GM23338 (cell line): ENCODE results near the gene ROBO3. TPM values are rescaled to one million over a fixed set of nuclear protein-coding genes. Genes with fewer than 3 reads are reported as not detected.

Experiments
- ATAC-seq: fragments of 200-7000 bp; cut with Tn5 transposase; 3 replicates; pipeline ENCODE4 v1.9.1; 2020
- DNase-seq: peaks from one replicate; pipeline ENCODE4 v3.0.0-alpha.2; 2015; ENCODE audit warnings: low spot score
- H2AFZ ChIP-seq: fragments of 200-600 bp; sonication (generic); 2 replicates; pipeline ENCODE4 v1.8.0; 2016; ENCODE audit warnings: antibody characterized with exemption, mild to moderate bottlenecking, moderate library complexity
- H3F3A ChIP-seq: fragments of 200-600 bp; sonication (generic); replicated peaks from 2 replicates; pipeline ENCODE4 v1.8.0; 2017; ENCODE audit warnings: antibody characterized with exemption, mixed run types, low read depth
- H3K27ac ChIP-seq: fragments of 200-600 bp; sonication (generic); 2 replicates; pipeline ENCODE4 v1.6.1; 2016; ENCODE audit warnings: low read depth
- H3K27me3 ChIP-seq: fragments of 200-600 bp; sonication (generic); 2 replicates; pipeline ENCODE4 v1.8.0; 2016; ENCODE audit warnings: mild to moderate bottlenecking, mixed run types, moderate library complexity; ENCODE audit not compliant: insufficient read depth
- H3K36me3 ChIP-seq: fragments of 200-600 bp; sonication (generic); 2 replicates; pipeline ENCODE4 v1.8.0; 2016; ENCODE audit warnings: mild to moderate bottlenecking; ENCODE audit not compliant: insufficient read depth
- H3K4me1 ChIP-seq: fragments of 200-600 bp; sonication (generic); 2 replicates; pipeline ENCODE4 v1.8.0; 2016; ENCODE audit warnings: mild to moderate bottlenecking, moderate library complexity; ENCODE audit not compliant: insufficient read depth
- H3K4me2 ChIP-seq: fragments of 200-600 bp; sonication (generic); 2 replicates; pipeline ENCODE4 v1.7.1; 2017; ENCODE audit warnings: mixed run types
- H3K4me3 ChIP-seq: fragments of 200-600 bp; sonication (generic); 2 replicates; pipeline ENCODE4 v1.6.1; 2016; ENCODE audit warnings: mixed run types
- H3K79me2 ChIP-seq: fragments of 200-600 bp; sonication (generic); replicated peaks from 2 replicates; pipeline ENCODE4 v1.8.0; 2017; ENCODE audit warnings: mild to moderate bottlenecking; ENCODE audit not compliant: insufficient read depth
- H3K9me2 ChIP-seq: fragments of 200-600 bp; sonication (generic); 2 replicates; pipeline ENCODE4 v1.8.0; 2017; ENCODE audit not compliant: insufficient read depth
- H4K20me1 ChIP-seq: fragments of 200-600 bp; sonication (generic); replicated peaks from 2 replicates; pipeline ENCODE4 v1.8.0; 2017; ENCODE audit warnings: mild to moderate bottlenecking; ENCODE audit not compliant: insufficient read depth
- H3K27ac Mint-ChIP-seq: 2 replicates; pipeline ENCODE4 v1.8.0; 2020; ENCODE audit warnings: inconsistent platforms, mild to moderate bottlenecking, moderate library complexity, mixed read lengths
- H3K27me3 Mint-ChIP-seq: 3 replicates; pipeline ENCODE4 v1.8.0; 2022; ENCODE audit warnings: low read depth, mild to moderate bottlenecking, moderate library complexity, mixed read lengths, inconsistent platforms; ENCODE audit not compliant: insufficient read depth, poor library complexity
- H3K36me3 Mint-ChIP-seq: 3 replicates; pipeline ENCODE4 v1.8.0; 2021; ENCODE audit warnings: low read depth, mild to moderate bottlenecking, inconsistent platforms, moderate library complexity, mixed read lengths
- H3K4me1 Mint-ChIP-seq: 3 replicates; pipeline ENCODE4 v1.8.0; 2020; ENCODE audit warnings: mild to moderate bottlenecking, inconsistent platforms, mixed read lengths
- H3K4me3 Mint-ChIP-seq: 3 replicates; pipeline ENCODE4 v1.8.0; 2021; ENCODE audit warnings: moderate library complexity, mild to moderate bottlenecking, inconsistent platforms, mixed read lengths
- H3K9me3 Mint-ChIP-seq: 3 replicates; pipeline ENCODE4 v1.8.0; 2020; ENCODE audit warnings: moderate library complexity, mild to moderate bottlenecking, inconsistent platforms, mixed read lengths
- CREB1 ChIP-seq: fragments of 250-450 bp; sonication (Bioruptor Pico); IDR thresholded peaks from 2 replicates; pipeline ENCODE4 v1.5.0; 2020; ENCODE audit warnings: low read depth, mild to moderate bottlenecking, moderate library complexity
- EZH2 ChIP-seq: fragments of 200-600 bp; sonication (generic); IDR thresholded peaks from one replicate; pipeline ENCODE4 v1.8.0; 2017; ENCODE audit warnings: antibody characterized with exemption, mild to moderate bottlenecking, low read depth; ENCODE audit not compliant: unreplicated experiment
- EZH2phosphoT487 ChIP-seq: fragments of 200-600 bp; sonication (generic); IDR thresholded peaks from one replicate; pipeline ENCODE4 v1.8.1; 2018; ENCODE audit warnings: antibody characterized with exemption; ENCODE audit not compliant: unreplicated experiment
- JUNB ChIP-seq: IDR thresholded peaks from one replicate; pipeline ENCODE4 v1.6.1; 2016; ENCODE audit warnings: antibody characterized with exemption; ENCODE audit not compliant: unreplicated experiment
- NANOG ChIP-seq: IDR thresholded peaks from 2 replicates; pipeline ENCODE4 v1.6.1; 2016; ENCODE audit warnings: antibody characterized with exemption, borderline replicate concordance
- POLR2AphosphoS5 ChIP-seq: IDR thresholded peaks from 2 replicates; pipeline ENCODE4 v1.6.1; 2016; ENCODE audit warnings: antibody characterized with exemption, low read depth
- STAT1 ChIP-seq: IDR thresholded peaks from one replicate; pipeline ENCODE4 v1.6.1; 2016; ENCODE audit warnings: antibody characterized with exemption; ENCODE audit not compliant: unreplicated experiment
- ZNF114 ChIP-seq: fragments of 250-450 bp; sonication (Bioruptor Pico); IDR thresholded peaks from 2 replicates; pipeline ENCODE4 v1.5.0; 2020; ENCODE audit warnings: mild to moderate bottlenecking, moderate library complexity
- ZNF331 ChIP-seq: fragments of 250-450 bp; sonication (Bioruptor Pico); IDR thresholded peaks from 2 replicates; pipeline ENCODE4 v1.5.0; 2020; ENCODE audit warnings: low read depth, mild to moderate bottlenecking, moderate library complexity
- polyA plus RNA-seq: library from polyadenylated mRNA; unstranded; fragments of >200 nt; fragmentation: Nextera tagmentation; extraction: Ambion mirVana; gene quantifications from 2 replicates; pipeline ENCODE4 v1.2.1, GENCODE V29; 2016
- total RNA-seq: library from RNA; depleted of rRNA; stranded (reverse); fragments of >200 nt; shearing (Covaris generic); gene quantifications from 2 replicates; pipeline ENCODE4 v1.2.3, GENCODE V29; 2014
- TF ChIP-seq, protein P1 (sequence below): IDR thresholded peaks from 2 replicates; pipeline ENCODE4 v1.6.1; 2016; ENCODE audit warnings: antibody characterized with exemption
- TF ChIP-seq, protein P2 (sequence below), 2 experiments: fragments of 200-600 bp in 1 of 2; sonication (generic) in 1 of 2; conservative IDR thresholded peaks; 2 replicates each; pipeline versions ENCODE4 v1.5.1 to v1.6.1; 2016 to 2017; ENCODE audit warnings: antibody characterized with exemption in 2 of 2, low read depth in 2 of 2, mild to moderate bottlenecking in 2 of 2, moderate library complexity in 1 of 2
- TF ChIP-seq, protein P3 (sequence below): fragments of 250-450 bp; sonication (Bioruptor Pico); IDR thresholded peaks from 2 replicates; pipeline ENCODE4 v1.5.0; 2020; ENCODE audit warnings: mild to moderate bottlenecking, moderate library complexity
- TF ChIP-seq, protein P4 (sequence below): IDR thresholded peaks from one replicate; pipeline ENCODE4 v1.6.1; 2018; ENCODE audit warnings: antibody characterized with exemption; ENCODE audit not compliant: unreplicated experiment

ROBO3 gene
- total and polyA plus RNA-seq, 2 experiments from 2014 or later, result 17.0 to 21.4 TPM

DNA sequence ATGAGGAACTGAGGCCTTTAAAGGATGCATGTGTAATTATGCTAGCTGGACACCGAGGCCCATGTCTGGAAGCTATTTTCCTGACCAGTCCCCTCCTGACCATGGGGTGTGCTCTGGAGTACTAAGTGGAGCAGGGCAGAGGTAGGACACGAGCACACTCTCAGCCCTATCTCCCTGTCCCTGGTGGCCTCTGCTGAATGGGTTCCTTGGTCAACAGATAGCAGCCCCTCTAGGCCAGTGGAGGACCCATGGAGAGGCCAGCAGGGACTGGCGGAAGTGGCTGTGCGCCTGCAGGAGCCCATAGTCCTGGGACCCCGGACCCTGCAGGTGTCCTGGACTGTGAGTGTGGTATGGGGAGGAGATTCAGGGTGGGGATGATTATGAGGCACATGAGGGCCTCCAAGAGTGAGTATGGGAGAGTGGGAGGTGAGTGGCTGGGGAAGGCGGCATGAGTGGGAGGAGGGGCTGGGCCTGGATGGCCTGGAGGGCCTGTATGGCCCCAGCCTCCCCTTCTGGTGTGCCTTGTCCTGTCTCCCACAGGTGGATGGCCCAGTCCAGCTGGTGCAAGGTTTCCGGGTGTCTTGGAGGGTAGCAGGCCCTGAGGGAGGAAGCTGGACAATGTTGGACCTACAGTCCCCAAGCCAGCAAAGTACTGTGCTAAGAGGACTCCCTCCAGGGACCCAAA, 9.5 kb downstream of the ROBO3 start:
- no peak overlapping the region for H3K4me3 Mint-ChIP-seq
- H3K27me3 ChIP-seq, result peaks cover 77% of the 10 kb centered on the region
- no peak overlapping the region for H3K4me2 ChIP-seq
- H3K9me2 ChIP-seq, result no peaks in the 10 kb centered on the region
- ATAC-seq (no peak), DNase-seq (no peak)
- H3K4me1 Mint-ChIP-seq, result peaks cover 31% of the 10 kb centered on the region
- no peaks in the 10 kb centered on the region for H3K36me3 Mint-ChIP-seq
- peaks cover 75% of the 10 kb centered on the region for H3K27me3 Mint-ChIP-seq
- H3K4me3 ChIP-seq, result no peak overlapping the region
- TF ChIP-seq EZH2phosphoT487, result no peak
- TF ChIP-seq NANOG, result no peak
- TF ChIP-seq, protein P1, sequence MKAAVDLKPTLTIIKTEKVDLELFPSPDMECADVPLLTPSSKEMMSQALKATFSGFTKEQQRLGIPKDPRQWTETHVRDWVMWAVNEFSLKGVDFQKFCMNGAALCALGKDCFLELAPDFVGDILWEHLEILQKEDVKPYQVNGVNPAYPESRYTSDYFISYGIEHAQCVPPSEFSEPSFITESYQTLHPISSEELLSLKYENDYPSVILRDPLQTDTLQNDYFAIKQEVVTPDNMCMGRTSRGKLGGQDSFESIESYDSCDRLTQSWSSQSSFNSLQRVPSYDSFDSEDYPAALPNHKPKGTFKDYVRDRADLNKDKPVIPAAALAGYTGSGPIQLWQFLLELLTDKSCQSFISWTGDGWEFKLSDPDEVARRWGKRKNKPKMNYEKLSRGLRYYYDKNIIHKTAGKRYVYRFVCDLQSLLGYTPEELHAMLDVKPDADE, result no peak
- no peak for TF ChIP-seq ZNF114 (CRISPR knock-in tag)
- TF ChIP-seq, protein P2, sequence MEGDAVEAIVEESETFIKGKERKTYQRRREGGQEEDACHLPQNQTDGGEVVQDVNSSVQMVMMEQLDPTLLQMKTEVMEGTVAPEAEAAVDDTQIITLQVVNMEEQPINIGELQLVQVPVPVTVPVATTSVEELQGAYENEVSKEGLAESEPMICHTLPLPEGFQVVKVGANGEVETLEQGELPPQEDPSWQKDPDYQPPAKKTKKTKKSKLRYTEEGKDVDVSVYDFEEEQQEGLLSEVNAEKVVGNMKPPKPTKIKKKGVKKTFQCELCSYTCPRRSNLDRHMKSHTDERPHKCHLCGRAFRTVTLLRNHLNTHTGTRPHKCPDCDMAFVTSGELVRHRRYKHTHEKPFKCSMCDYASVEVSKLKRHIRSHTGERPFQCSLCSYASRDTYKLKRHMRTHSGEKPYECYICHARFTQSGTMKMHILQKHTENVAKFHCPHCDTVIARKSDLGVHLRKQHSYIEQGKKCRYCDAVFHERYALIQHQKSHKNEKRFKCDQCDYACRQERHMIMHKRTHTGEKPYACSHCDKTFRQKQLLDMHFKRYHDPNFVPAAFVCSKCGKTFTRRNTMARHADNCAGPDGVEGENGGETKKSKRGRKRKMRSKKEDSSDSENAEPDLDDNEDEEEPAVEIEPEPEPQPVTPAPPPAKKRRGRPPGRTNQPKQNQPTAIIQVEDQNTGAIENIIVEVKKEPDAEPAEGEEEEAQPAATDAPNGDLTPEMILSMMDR (conservative IDR thresholded peaks at IDR 0.05; ENCODE audit: low read depth in 2 of 2), result no peak
- no peak for TF ChIP-seq EZH2
- TF ChIP-seq POLR2AphosphoS5, result no peak
- no peak for TF ChIP-seq JUNB
- no peak for TF ChIP-seq STAT1
- TF ChIP-seq ZNF331 (CRISPR knock-in tag), result no peak
- TF ChIP-seq, protein P3, sequence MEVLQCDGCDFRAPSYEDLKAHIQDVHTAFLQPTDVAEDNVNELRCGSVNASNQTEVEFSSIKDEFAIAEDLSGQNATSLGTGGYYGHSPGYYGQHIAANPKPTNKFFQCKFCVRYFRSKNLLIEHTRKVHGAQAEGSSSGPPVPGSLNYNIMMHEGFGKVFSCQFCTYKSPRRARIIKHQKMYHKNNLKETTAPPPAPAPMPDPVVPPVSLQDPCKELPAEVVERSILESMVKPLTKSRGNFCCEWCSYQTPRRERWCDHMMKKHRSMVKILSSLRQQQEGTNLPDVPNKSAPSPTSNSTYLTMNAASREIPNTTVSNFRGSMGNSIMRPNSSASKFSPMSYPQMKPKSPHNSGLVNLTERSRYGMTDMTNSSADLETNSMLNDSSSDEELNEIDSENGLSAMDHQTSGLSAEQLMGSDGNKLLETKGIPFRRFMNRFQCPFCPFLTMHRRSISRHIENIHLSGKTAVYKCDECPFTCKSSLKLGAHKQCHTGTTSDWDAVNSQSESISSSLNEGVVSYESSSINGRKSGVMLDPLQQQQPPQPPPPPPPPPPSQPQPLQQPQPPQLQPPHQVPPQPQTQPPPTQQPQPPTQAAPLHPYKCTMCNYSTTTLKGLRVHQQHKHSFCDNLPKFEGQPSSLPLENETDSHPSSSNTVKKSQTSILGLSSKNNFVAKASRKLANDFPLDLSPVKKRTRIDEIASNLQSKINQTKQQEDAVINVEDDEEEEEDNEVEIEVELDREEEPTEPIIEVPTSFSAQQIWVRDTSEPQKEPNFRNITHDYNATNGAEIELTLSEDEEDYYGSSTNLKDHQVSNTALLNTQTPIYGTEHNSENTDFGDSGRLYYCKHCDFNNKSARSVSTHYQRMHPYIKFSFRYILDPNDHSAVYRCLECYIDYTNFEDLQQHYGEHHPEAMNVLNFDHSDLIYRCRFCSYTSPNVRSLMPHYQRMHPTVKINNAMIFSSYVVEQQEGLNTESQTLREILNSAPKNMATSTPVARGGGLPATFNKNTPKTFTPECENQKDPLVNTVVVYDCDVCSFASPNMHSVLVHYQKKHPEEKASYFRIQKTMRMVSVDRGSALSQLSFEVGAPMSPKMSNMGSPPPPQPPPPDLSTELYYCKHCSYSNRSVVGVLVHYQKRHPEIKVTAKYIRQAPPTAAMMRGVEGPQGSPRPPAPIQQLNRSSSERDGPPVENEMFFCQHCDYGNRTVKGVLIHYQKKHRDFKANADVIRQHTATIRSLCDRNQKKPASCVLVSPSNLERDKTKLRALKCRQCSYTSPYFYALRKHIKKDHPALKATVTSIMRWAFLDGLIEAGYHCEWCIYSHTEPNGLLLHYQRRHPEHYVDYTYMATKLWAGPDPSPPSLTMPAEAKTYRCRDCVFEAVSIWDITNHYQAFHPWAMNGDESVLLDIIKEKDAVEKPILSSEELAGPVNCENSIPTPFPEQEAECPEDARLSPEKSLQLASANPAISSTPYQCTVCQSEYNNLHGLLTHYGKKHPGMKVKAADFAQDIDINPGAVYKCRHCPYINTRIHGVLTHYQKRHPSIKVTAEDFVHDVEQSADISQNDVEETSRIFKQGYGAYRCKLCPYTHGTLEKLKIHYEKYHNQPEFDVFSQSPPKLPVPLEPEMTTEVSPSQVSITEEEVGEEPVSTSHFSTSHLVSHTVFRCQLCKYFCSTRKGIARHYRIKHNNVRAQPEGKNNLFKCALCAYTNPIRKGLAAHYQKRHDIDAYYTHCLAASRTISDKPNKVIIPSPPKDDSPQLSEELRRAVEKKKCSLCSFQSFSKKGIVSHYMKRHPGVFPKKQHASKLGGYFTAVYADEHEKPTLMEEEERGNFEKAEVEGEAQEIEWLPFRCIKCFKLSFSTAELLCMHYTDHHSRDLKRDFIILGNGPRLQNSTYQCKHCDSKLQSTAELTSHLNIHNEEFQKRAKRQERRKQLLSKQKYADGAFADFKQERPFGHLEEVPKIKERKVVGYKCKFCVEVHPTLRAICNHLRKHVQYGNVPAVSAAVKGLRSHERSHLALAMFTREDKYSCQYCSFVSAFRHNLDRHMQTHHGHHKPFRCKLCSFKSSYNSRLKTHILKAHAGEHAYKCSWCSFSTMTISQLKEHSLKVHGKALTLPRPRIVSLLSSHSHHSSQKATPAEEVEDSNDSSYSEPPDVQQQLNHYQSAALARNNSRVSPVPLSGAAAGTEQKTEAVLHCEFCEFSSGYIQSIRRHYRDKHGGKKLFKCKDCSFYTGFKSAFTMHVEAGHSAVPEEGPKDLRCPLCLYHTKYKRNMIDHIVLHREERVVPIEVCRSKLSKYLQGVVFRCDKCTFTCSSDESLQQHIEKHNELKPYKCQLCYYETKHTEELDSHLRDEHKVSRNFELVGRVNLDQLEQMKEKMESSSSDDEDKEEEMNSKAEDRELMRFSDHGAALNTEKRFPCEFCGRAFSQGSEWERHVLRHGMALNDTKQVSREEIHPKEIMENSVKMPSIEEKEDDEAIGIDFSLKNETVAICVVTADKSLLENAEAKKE, result no peak
- TF ChIP-seq, protein P4, sequence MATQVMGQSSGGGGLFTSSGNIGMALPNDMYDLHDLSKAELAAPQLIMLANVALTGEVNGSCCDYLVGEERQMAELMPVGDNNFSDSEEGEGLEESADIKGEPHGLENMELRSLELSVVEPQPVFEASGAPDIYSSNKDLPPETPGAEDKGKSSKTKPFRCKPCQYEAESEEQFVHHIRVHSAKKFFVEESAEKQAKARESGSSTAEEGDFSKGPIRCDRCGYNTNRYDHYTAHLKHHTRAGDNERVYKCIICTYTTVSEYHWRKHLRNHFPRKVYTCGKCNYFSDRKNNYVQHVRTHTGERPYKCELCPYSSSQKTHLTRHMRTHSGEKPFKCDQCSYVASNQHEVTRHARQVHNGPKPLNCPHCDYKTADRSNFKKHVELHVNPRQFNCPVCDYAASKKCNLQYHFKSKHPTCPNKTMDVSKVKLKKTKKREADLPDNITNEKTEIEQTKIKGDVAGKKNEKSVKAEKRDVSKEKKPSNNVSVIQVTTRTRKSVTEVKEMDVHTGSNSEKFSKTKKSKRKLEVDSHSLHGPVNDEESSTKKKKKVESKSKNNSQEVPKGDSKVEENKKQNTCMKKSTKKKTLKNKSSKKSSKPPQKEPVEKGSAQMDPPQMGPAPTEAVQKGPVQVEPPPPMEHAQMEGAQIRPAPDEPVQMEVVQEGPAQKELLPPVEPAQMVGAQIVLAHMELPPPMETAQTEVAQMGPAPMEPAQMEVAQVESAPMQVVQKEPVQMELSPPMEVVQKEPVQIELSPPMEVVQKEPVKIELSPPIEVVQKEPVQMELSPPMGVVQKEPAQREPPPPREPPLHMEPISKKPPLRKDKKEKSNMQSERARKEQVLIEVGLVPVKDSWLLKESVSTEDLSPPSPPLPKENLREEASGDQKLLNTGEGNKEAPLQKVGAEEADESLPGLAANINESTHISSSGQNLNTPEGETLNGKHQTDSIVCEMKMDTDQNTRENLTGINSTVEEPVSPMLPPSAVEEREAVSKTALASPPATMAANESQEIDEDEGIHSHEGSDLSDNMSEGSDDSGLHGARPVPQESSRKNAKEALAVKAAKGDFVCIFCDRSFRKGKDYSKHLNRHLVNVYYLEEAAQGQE, result no peak
- TF ChIP-seq CREB1 (CRISPR knock-in tag), result no peak
- no peaks in the 10 kb centered on the region for H3K36me3 ChIP-seq
- H3K9me3 Mint-ChIP-seq, result no peaks in the 10 kb centered on the region
- H4K20me1 ChIP-seq, result 0 out of 2 replicates have a peak, but pooled peaks cover 2% of the 10 kb centered on the region
- H3K79me2 ChIP-seq, result no peaks in the 10 kb centered on the region
- no peaks in the 10 kb centered on the region for H3F3A ChIP-seq
- no peak overlapping the region for H3K27ac ChIP-seq
- no peak overlapping the region for H2AFZ ChIP-seq
- peaks cover 13% of the 10 kb centered on the region; the same call in 1 of the 2 replicates for H3K4me1 ChIP-seq
- no peak overlapping the region for H3K27ac Mint-ChIP-seq
